Measurements from ENCODE around the gene SLC12A4. TPM values are rescaled to one million over a fixed set of nuclear protein-coding genes. Genes with fewer than 3 reads are reported as not detected.

Gene SLC12A4
- total and polyA plus RNA-seq, 2 of the 13 experiments (the other 11 are each of a cell fraction or from before 2014, with no cell fraction given) = 65.1 to 84.3 TPM

DNA sequence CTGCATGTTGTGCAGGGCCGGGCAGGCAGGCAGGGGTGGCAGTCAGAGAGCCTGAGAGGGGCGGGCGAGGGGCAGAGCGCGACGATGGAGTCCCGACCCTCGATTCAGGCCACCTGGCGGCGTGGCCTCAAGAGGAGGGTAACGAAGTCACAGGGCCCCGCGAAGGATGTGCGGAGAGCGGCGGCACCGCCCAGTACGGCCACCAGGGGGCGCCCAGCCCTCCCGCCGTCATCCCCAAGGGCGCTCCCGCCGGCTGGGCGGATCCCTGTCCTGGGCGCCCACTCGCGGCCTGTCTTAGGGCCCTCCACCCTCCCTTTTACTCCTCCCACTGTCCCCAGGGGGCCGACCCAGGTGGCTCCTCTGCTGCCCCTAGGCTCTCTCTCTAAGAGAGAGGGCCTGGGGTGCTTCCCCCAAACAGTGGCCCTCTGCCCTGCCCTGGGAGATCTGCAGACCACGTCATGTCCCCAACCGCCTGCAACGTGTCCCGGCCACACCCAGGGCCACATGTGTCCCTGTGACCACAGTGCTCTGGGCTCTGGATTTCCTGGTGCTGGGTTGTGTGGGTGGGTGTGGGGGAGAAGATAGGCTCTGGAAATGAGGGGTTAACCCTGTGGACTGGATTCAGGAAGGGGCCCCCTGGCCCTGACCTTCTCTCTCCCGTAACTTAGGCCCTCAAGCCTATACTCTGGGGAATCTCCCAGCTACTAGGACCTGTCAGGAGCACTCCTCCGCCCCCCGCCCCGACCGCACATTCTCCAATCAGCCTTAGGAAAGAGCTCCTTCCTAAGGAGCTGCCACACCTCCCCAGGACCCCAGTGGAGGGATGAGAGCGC is 25.0 kb upstream of the SLC12A4 start (continued):
- TF ChIP-seq TRIM22 (IDR thresholded peaks at IDR 0.05) (no peak), ZBTB3 (CRISPR knock-in tag; IDR thresholded peaks at IDR 0.05; ENCODE audit: borderline replicate concordance, low read depth) (no peak), ZNF704 (CRISPR knock-in tag; IDR thresholded peaks at IDR 0.05; ENCODE audit: borderline replicate concordance) (peak; percentile 60; the same call in 1 of the 2 replicates), TP53 (CRISPR knock-in tag; conservative IDR thresholded peaks at IDR 0.05) (no peak), ZNF784 (CRISPR knock-in tag; IDR thresholded peaks at IDR 0.05; ENCODE audit: borderline replicate concordance) (peak; percentile 77; the same call in 1 of the 2 replicates), ZSCAN30 (CRISPR knock-in tag; IDR thresholded peaks at IDR 0.05) (no peak), FOSL1 (CRISPR knock-in tag; IDR thresholded peaks at IDR 0.05; ENCODE audit: borderline replicate concordance) (no peak), ZKSCAN5 (CRISPR knock-in tag; IDR thresholded peaks at IDR 0.05) (no peak), SRF (IDR thresholded peaks at IDR 0.05; ENCODE audit: low read depth, low read length) (no peak), ZNF263 (CRISPR knock-in tag; IDR thresholded peaks at IDR 0.05) (peak; percentile 99), TMF1 (CRISPR knock-in tag; IDR thresholded peaks at IDR 0.05; ENCODE audit: low read depth) (no peak), JUN (CRISPR knock-in tag; IDR thresholded peaks at IDR 0.05) (peak; percentile 28; the same call in 1 of the 2 replicates), ZNF292 (CRISPR knock-in tag; IDR thresholded peaks at IDR 0.05; ENCODE audit: borderline replicate concordance, low read depth) (peak; percentile 41; the same call in 1 of the 2 replicates)
- TF ChIP-seq, protein P1, sequence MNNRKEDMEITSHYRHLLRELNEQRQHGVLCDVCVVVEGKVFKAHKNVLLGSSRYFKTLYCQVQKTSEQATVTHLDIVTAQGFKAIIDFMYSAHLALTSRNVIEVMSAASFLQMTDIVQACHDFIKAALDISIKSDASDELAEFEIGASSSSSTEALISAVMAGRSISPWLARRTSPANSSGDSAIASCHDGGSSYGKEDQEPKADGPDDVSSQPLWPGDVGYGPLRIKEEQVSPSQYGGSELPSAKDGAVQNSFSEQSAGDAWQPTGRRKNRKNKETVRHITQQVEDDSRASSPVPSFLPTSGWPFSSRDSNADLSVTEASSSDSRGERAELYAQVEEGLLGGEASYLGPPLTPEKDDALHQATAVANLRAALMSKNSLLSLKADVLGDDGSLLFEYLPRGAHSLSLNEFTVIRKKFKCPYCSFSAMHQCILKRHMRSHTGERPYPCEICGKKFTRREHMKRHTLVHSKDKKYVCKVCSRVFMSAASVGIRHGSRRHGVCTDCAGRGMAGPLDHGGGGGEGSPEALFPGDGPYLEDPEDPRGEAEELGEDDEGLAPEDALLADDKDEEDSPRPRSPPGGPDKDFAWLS (CRISPR knock-in tag; IDR thresholded peaks at IDR 0.05; ENCODE audit: borderline replicate concordance) = no peak; the same call in 1 of the 2 replicates
